Vagina (tissue), 2 donors: ENCODE results near the gene ATP2B2. TPM values are rescaled to one million over a fixed set of nuclear protein-coding genes. Genes with fewer than 3 reads are reported as not detected.

ENCODE experiments used
- DNase-seq, 2 donors: peaks; one replicate each; pipeline ENCODE4 v3.0.0-alpha.2; 2017; ENCODE audit errors: extremely low spot score in 2 of 2
- H3K27ac ChIP-seq: fragments of 200-600 bp; sonication (generic); one replicate; pipeline ENCODE4 v1.5.1; 2019
- H3K27me3 ChIP-seq: fragments of 200-600 bp; sonication (generic); one replicate; pipeline ENCODE4 v1.5.1; 2019
- H3K36me3 ChIP-seq, 2 donors: fragments of 200-600 bp; sonication (generic); one replicate each; pipeline ENCODE4 v1.5.1; 2017 to 2019
- H3K4me1 ChIP-seq: fragments of 200-600 bp; sonication (generic); one replicate; pipeline ENCODE4 v1.5.1; 2019
- H3K4me3 ChIP-seq, 2 donors: fragments of 200-600 bp; sonication (generic); 1 replicate in 1 of 2; 2 replicates in 1 of 2; pipeline ENCODE4 v1.5.1; 2016 to 2019
- H3K9me3 ChIP-seq: fragments of 200-600 bp; sonication (generic); one replicate; pipeline ENCODE4 v1.5.1; 2019
- POLR2A ChIP-seq, 2 donors: fragments of 450-650 bp; IDR thresholded peaks; one replicate each; pipeline ENCODE4 v1.6.1; 2017; ENCODE audit warnings: antibody characterized with exemption in 2 of 2, mild to moderate bottlenecking in 2 of 2, moderate library complexity in 2 of 2
- POLR2AphosphoS5 ChIP-seq, 2 donors: sonication (generic); formaldehyde crosslinking; IDR thresholded peaks; one replicate each; pipeline ENCODE4 v1.9.0; 2017; ENCODE audit warnings: antibody characterized with exemption in 2 of 2, mild to moderate bottlenecking in 2 of 2, low read depth in 1 of 2; ENCODE audit not compliant: insufficient read depth in 1 of 2
- intact Hi-C: fragments of 100-400 bp; cut with DNase I; formaldehyde crosslinking; loops from one replicate; pipeline ENCODE4 v1.15.1; 2023
- total RNA-seq: library from RNA; depleted of rRNA; stranded (reverse); fragments of >200 nt; gene quantifications from one replicate; pipeline ENCODE4 v1.2.3, GENCODE V29; 2016
- TF ChIP-seq, protein P1 (sequence below), 3 experiments: fragments of 450-650 bp in 2 of 3; fragments of 200-600 bp in 1 of 3; sonication (generic) in 1 of 3; IDR thresholded peaks; one replicate each; pipeline ENCODE4 v1.5.1; 2017 to 2019; ENCODE audit warnings: antibody characterized with exemption in 3 of 3, mild to moderate bottlenecking in 2 of 3, moderate library complexity in 2 of 3

The ATP2B2 gene
- total RNA-seq, 1 donor from 2014 or later = 0.25 TPM

- Histone ChIP-seq H3K9me3 (no peaks in the 10 kb centered on the region), H3K27me3 (no peaks in the 10 kb centered on the region), H3K36me3 (no peaks in the 10 kb centered on the region), H3K27ac (no peak overlapping the region), H3K4me3 (no peak overlapping the region), H3K4me1 (no peaks in the 10 kb centered on the region)
- intact Hi-C loops = no loop called here
- TF ChIP-seq, protein P1, sequence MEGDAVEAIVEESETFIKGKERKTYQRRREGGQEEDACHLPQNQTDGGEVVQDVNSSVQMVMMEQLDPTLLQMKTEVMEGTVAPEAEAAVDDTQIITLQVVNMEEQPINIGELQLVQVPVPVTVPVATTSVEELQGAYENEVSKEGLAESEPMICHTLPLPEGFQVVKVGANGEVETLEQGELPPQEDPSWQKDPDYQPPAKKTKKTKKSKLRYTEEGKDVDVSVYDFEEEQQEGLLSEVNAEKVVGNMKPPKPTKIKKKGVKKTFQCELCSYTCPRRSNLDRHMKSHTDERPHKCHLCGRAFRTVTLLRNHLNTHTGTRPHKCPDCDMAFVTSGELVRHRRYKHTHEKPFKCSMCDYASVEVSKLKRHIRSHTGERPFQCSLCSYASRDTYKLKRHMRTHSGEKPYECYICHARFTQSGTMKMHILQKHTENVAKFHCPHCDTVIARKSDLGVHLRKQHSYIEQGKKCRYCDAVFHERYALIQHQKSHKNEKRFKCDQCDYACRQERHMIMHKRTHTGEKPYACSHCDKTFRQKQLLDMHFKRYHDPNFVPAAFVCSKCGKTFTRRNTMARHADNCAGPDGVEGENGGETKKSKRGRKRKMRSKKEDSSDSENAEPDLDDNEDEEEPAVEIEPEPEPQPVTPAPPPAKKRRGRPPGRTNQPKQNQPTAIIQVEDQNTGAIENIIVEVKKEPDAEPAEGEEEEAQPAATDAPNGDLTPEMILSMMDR (IDR thresholded peaks at IDR 0.05) = no peak
- TF ChIP-seq POLR2AphosphoS5 (IDR thresholded peaks at IDR 0.05; ENCODE audit: insufficient read depth in 1 of 2, low read depth in 1 of 2) (no peak), POLR2A (IDR thresholded peaks at IDR 0.05) (no peak)
- DNase-seq = no peak
Measured at GRCh38 chr3:10432156-10432845, 73.1 kb downstream of the ATP2B2 start.

DNA sequence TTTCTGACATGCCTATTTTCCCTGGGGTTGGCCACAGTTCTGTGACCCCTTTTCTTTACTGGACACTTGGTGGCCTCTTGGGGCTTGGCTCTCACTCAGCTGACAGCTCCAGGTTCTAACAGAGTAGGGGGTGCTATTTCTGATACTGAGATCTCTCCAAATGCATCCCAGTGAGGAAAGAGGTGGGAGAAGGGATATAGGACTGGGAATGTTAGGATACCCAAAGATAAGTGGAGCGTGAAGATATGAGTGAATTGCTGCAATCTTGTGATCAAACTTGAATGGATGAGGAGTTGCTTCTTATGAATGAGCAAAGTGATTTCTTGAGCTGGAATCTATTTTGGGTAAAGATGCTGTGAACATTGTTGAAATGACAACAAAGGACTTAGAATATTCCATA, 74.6 kb downstream of the ATP2B2 start:
- H3K36me3 ChIP-seq = no peaks in the 10 kb centered on the region
- intact Hi-C loops = no loop called here
- no peaks in the 10 kb centered on the region for H3K9me3 ChIP-seq
- DNase-seq = no peak
- no peak for TF ChIP-seq POLR2AphosphoS5 (IDR thresholded peaks at IDR 0.05; ENCODE audit: insufficient read depth in 1 of 2, low read depth in 1 of 2)
- no peak for TF ChIP-seq POLR2A (IDR thresholded peaks at IDR 0.05)
- TF ChIP-seq, protein P1 (IDR thresholded peaks at IDR 0.05) = no peak
- no peak overlapping the region for H3K27ac ChIP-seq
- no peaks in the 10 kb centered on the region for H3K27me3 ChIP-seq
- H3K4me3 ChIP-seq = no peak overlapping the region
- no peaks in the 10 kb centered on the region for H3K4me1 ChIP-seq

DNA sequence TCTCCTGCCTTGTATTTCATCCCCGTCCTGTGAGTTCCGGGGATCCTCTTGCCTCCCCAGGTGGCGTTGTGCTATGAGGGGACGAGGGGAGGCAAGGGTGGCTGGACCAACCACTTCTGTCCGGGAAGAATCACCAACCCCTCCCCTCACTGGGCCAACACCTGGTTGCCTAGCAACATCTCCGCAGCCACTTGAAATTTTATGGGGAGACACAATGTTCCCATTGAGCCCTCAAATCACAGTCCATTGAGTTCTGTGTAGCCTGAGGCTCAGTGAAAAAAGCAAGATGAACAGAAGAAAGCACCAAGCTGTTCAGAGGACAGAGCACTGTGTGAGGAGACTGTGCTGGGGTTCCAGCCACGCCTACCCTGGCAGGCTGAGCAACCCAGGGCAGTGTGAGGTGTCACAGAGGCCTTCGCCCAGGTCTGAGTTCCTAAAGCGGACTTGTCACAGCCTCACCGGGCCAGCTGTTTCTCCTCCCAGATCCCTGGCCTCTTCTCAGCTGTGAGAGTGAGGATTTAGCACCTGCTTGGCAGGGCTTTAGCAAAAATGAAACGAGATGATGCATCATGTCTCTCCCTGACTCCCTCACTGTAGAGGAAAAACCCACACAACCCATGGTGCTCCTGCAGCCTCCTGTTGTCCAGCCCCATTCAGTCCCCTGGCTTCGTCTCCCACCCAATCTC, 76.8 kb downstream of the ATP2B2 start:
- TF ChIP-seq POLR2AphosphoS5 (IDR thresholded peaks at IDR 0.05; ENCODE audit: insufficient read depth in 1 of 2, low read depth in 1 of 2) (no peak), POLR2A (IDR thresholded peaks at IDR 0.05) (no peak)
- TF ChIP-seq, protein P1 (IDR thresholded peaks at IDR 0.05) = no peak
- H3K4me1 ChIP-seq = no peaks in the 10 kb centered on the region
- no peaks in the 10 kb centered on the region for H3K36me3 ChIP-seq
- no peak overlapping the region for H3K4me3 ChIP-seq
- intact Hi-C loops = no loop called here
- H3K27me3 ChIP-seq = no peaks in the 10 kb centered on the region
- H3K27ac ChIP-seq = no peak overlapping the region
- no peak for DNase-seq
- H3K9me3 ChIP-seq = no peaks in the 10 kb centered on the region

DNA sequence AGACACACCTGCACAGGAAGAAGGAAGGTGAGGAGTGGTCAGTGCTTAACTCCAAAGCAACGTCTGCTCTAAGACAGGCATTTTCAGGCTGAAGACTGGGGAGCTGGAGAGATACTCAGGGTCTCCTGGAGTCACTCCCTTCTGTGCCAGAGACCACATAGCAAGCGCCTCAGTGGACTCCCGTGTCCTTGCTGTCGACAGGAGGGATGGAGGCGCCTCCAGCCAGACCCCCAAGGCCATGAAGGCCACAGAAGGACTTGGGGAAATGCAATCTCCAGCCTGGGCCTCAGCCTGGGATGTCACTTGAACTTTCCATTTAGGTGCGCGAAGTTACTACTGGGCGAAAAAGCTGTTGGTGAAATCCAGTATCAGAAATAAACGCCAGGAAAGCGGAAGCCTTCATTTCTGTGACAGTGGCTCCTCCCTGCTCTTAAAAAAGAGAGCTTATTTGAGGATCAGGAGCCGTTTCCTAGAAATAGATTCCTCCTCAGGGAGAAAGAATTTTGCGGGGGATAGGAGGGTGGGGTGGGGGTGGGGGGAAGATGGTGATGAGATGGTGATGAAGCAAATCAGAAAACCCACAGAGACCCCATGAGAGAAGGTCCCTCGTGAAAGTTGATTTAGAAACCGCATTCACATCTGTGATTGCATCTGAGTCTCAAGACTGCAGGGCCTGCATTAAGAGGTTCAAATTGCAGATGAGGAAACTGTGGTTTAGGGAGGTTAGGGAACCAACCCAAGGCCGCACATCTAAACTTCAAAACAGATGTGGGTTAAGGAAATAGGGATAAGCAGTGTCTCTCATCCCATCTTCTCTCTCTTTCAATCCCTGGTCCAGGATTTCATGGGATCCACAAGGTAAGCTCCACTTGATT, 78.8 kb downstream of the ATP2B2 start:
- intact Hi-C loops = no loop called here
- Histone ChIP-seq H3K27ac (no peak overlapping the region), H3K4me1 (no peaks in the 10 kb centered on the region), H3K36me3 (no peaks in the 10 kb centered on the region), H3K9me3 (no peaks in the 10 kb centered on the region), H3K4me3 (no peak overlapping the region), H3K27me3 (no peaks in the 10 kb centered on the region)
- TF ChIP-seq POLR2A (IDR thresholded peaks at IDR 0.05) (no peak), POLR2AphosphoS5 (IDR thresholded peaks at IDR 0.05; ENCODE audit: insufficient read depth in 1 of 2, low read depth in 1 of 2) (no peak)
- TF ChIP-seq, protein P1 (IDR thresholded peaks at IDR 0.05) = no peak
- DNase-seq = no peak
